Spinal cord (tissue), 10 donors: ENCODE measurements around the gene TGFBR3. TPM values are rescaled to one million over a fixed set of nuclear protein-coding genes. Genes with fewer than 3 reads are reported as not detected.

ENCODE experiments used
- DNase-seq, 6 donors: peaks; one replicate each; pipeline versions ENCODE4 v3.0.0 to v3.0.0-alpha.2; 2013 to 2015; ENCODE audit warnings: low spot score in 6 of 6, low read depth in 4 of 6
- H3K27ac ChIP-seq: one replicate; pipeline ENCODE4 v1.5.1; 2013; ENCODE audit warnings: low read depth, low read length, control low read depth
- H3K27me3 ChIP-seq: one replicate; pipeline ENCODE4 v1.6.1; 2013; ENCODE audit warnings: low read length; ENCODE audit not compliant: control insufficient read depth, insufficient read depth
- H3K36me3 ChIP-seq: one replicate; pipeline ENCODE4 v1.6.1; 2013; ENCODE audit warnings: low read length; ENCODE audit not compliant: control insufficient read depth, insufficient read depth
- H3K4me1 ChIP-seq: one replicate; pipeline ENCODE4 v1.6.1; 2013; ENCODE audit warnings: low read length; ENCODE audit not compliant: control insufficient read depth, insufficient read depth
- H3K4me3 ChIP-seq: one replicate; pipeline ENCODE4 v1.5.1; 2013; ENCODE audit warnings: low read depth, low read length, control low read depth
- H3K9me3 ChIP-seq: one replicate; pipeline ENCODE4 v1.6.1; 2013; ENCODE audit warnings: low read length; ENCODE audit not compliant: control insufficient read depth, insufficient read depth
- WGBS: methylation state at CpG from one replicate; pipeline ENCODE4 v1.1.5; 2013; ENCODE audit warnings: missing lambda C conversion rate; ENCODE audit not compliant: insufficient coverage; 5-methylcytosine and 5-hydroxymethylcytosine counted together
- polyA plus RNA-seq, 2 donors: library from polyadenylated mRNA; unstranded; fragments of 120-200 nt; gene quantifications; one replicate each; pipeline ENCODE4 v1.2.1, GENCODE V29; 2013; ENCODE audit not compliant: insufficient read length in 2 of 2
- total RNA-seq, 2 donors: library from RNA; depleted of rRNA in 1 of 2; stranded (reverse); fragments of 120-200 nt in 1 of 2; fragments of >200 nt in 1 of 2; gene quantifications; one replicate each; pipeline versions ENCODE4 v1.2.3 to v1.2.4, GENCODE V29; 2013 to 2014
- donor health status: healthy.

The TGFBR3 gene
- total and polyA plus RNA-seq, 4 donors, result 8.0 to 99.8 (median 30.0) TPM

- Histone ChIP-seq H3K27me3 (no peaks in the 10 kb centered on the region), H3K27ac (peak overlapping the region; percentile 74), H3K4me3 (no peak overlapping the region), H3K36me3 (no peaks in the 10 kb centered on the region), H3K9me3 (peaks cover 2% of the 10 kb centered on the region), H3K4me1 (peaks cover 16% of the 10 kb centered on the region)
- no peak for DNase-seq
- 100% methylated on average over 2 of the region's 4 CpGs for WGBS
Observed at GRCh38 chr1:91750398-91750996, 135.5 kb downstream of the TGFBR3 start.

DNA sequence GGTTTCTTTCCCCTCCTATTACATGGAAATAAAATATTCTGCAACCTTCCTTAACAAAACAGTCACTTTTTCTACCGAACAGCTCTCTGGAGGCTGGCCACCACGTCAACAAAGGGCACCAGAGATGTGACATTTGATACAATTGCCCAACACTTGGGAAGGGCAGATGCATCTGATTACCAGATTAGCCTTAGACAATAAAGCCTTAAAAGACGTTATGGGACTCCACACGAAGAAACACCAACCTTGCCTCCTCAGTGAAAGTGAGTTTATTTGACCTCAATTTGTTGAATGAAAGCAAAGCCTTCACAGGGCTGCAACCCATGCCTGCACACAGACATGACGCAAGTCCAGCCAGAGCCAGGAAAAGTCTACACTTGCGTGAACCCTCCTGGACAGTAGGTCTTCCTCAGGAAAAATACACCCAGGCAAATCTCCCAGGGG, 136.1 kb downstream of the TGFBR3 start:
- Histone ChIP-seq H3K9me3 (peaks cover 2% of the 10 kb centered on the region), H3K27ac (no peak overlapping the region), H3K4me3 (no peak overlapping the region), H3K36me3 (no peaks in the 10 kb centered on the region), H3K27me3 (no peaks in the 10 kb centered on the region), H3K4me1 (peaks cover 16% of the 10 kb centered on the region)
- WGBS, result 86% methylated on average over 5 of the region's 6 CpGs
- no peak for DNase-seq

DNA sequence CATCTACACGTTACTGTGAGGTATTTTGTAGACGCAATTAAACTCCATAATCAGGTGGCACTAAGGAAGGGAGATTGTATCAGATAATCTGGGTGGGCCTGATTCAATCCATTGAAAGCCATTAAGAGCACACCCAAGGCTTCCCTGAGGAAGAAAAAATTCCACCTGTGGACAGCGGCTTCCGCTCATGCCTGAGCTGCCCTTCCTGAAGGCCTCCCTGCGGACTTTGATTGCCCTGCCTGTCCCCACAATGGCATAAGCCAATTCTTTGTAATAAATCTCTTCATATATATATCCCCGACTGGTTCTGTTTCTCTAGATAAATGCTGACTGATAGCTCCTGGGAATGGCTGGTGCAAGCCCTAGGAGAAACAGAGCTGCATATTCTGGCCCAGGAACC, 138.3 kb downstream of the TGFBR3 start:
- Histone ChIP-seq H3K27ac (no peak overlapping the region), H3K4me1 (peaks cover 16% of the 10 kb centered on the region)
- DNase-seq, result no peak

DNA sequence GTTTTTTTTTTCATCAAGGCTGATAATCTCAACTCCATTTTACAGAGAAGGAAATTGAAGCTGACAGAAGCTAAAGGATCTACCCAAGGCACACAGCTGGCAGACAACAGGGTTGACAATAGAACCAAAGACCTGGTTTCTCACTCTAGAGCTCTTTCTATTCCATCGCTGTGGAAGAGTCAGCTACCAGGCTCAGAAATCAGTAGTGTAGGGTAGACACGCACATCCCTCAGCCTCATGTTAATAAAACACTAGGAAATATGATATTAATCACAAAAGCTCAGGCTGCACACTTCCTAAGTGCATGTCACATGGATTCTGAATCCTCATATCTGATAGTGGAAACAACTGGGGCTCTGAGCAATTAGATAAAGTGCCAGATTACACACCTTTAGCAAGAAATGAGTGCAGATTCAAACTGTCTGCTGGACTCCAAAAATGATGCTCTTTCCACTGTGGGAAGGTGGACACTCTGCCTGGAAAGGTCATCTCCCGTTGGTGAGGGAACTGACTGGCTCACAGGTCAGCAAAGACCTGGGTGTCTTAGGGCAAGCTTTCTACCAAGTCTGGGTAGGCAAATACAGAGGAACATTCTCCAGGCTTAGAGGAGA, 139.1 kb downstream of the TGFBR3 start:
- Histone ChIP-seq H3K4me3 (no peak overlapping the region), H3K27ac (no peak overlapping the region), H3K27me3 (no peaks in the 10 kb centered on the region), H3K36me3 (no peaks in the 10 kb centered on the region), H3K9me3 (peaks cover 2% of the 10 kb centered on the region), H3K4me1 (peaks cover 16% of the 10 kb centered on the region)
- no peak for DNase-seq
- 100% methylated on average over 1 of the region's 3 CpGs for WGBS

More for the DNA sequence above, 138.3 kb downstream of the TGFBR3 start:
- peaks cover 2% of the 10 kb centered on the region for H3K9me3 ChIP-seq
- H3K36me3 ChIP-seq, result no peaks in the 10 kb centered on the region
- 100% methylated on average over 2 of the region's 6 CpGs for WGBS
- no peak overlapping the region for H3K4me3 ChIP-seq
- no peaks in the 10 kb centered on the region for H3K27me3 ChIP-seq

GRCh38 chr1:91745640-91746373, 140.1 kb downstream of the TGFBR3 start:
- H3K27ac ChIP-seq, result no peak overlapping the region
- no peak for DNase-seq
- no peaks in the 10 kb centered on the region for H3K27me3 ChIP-seq
- H3K4me1 ChIP-seq, result peaks cover 9% of the 10 kb centered on the region
- H3K36me3 ChIP-seq, result no peaks in the 10 kb centered on the region
- no peak overlapping the region for H3K4me3 ChIP-seq
- peaks cover 2% of the 10 kb centered on the region for H3K9me3 ChIP-seq
- WGBS, result 100% methylated on average over 2 of the region's 5 CpGs

DNA sequence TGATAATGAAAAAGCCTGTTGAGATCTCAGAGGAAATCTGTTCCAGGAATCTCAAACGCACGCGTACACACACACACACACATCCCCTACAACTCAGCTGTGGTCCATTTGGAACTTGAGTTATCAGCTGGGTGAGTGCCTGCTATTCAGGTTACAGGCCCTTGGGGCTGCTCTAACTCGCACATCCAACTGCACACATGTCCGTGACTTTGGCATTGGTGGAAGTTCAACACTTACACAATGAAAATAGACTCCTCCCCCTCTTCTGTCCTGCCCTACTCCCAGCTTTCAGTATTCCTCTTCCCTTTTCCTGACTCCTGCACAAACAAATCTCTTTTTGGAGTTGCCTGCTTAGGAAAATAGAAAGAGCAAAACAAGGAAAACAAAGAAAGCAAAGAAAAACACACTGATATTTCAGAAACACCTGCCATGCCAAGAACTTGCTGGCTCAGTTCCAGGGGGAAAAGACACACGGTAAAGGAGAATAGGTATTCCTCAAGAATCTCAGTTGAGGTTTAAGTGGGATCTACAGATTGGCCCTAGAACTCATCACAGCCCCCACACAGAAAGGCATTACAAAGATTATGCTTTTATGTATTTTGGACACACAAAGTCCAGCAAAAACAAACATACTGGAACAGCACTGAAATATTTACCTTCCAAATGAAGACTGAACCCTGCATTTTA, 140.9 kb downstream of the TGFBR3 start:
- Histone ChIP-seq H3K4me3 (no peak overlapping the region), H3K9me3 (peaks cover 2% of the 10 kb centered on the region), H3K27me3 (no peaks in the 10 kb centered on the region), H3K36me3 (no peaks in the 10 kb centered on the region), H3K27ac (peak overlapping the region; percentile 9), H3K4me1 (peaks cover 5% of the 10 kb centered on the region)
- WGBS, result 50% methylated on average over 2 of the region's 6 CpGs
- peak in 1 of 6 donors; percentile 66 for DNase-seq

GRCh38 chr1:91742848-91743292, 143.1 kb downstream of the TGFBR3 start:
- Histone ChIP-seq H3K36me3 (no peaks in the 10 kb centered on the region), H3K27ac (peak overlapping the region; percentile 8), H3K4me3 (no peak overlapping the region), H3K27me3 (no peaks in the 10 kb centered on the region), H3K9me3 (peaks cover 2% of the 10 kb centered on the region), H3K4me1 (no peaks in the 10 kb centered on the region)
- DNase-seq, result peak in 1 of 6 donors; percentile 66
- WGBS, result 78% methylated on average over 2 of the region's 4 CpGs

GRCh38 chr1:91741906-91742305, 144.0 kb downstream of the TGFBR3 start:
- peaks cover 6% of the 10 kb centered on the region for H3K4me1 ChIP-seq

GRCh38 chr1:91741301-91741700, 144.7 kb downstream of the TGFBR3 start:
- no peak overlapping the region for H3K27ac ChIP-seq
- H3K36me3 ChIP-seq, result no peaks in the 10 kb centered on the region
- H3K27me3 ChIP-seq, result no peaks in the 10 kb centered on the region
- H3K9me3 ChIP-seq, result no peaks in the 10 kb centered on the region
- no peak for DNase-seq
- H3K4me3 ChIP-seq, result no peak overlapping the region
- peaks cover 7% of the 10 kb centered on the region for H3K4me1 ChIP-seq
- WGBS, result 93% methylated on average over 4 of the region's 5 CpGs

More at GRCh38 chr1:91741906-91742305, 144.0 kb downstream of the TGFBR3 start:
- 94% methylated on average over 6 of the region's 6 CpGs for WGBS
- Histone ChIP-seq H3K27ac (no peak overlapping the region), H3K4me3 (no peak overlapping the region), H3K27me3 (no peaks in the 10 kb centered on the region), H3K9me3 (no peaks in the 10 kb centered on the region), H3K36me3 (no peaks in the 10 kb centered on the region)
- DNase-seq, result no peak
